Measurements from ENCODE around the gene PPP6R2. TPM values are rescaled to one million over a fixed set of nuclear protein-coding genes. Genes with fewer than 3 reads are reported as not detected.
"Not testable (repeated sequence)": the region's sequence is repeated elsewhere in the genome, so short reads cannot be mapped to it uniquely, and the experiment has no call there.

PPP6R2 gene
- total RNA-seq, 1 donor: 27.5 TPM

GRCh38 chr22:50371101-50371648 is 28.0 kb downstream of the PPP6R2 start:
- Histone ChIP-seq H3K9me3 (ENCODE audit: low read depth, low read length) (no peaks in the 10 kb centered on the region), H3K4me3 (ENCODE audit: low read length) (no peak overlapping the region), H3K4me1 (ENCODE audit: insufficient read depth, low read length) (peaks cover 11% of the 10 kb centered on the region), H3K27me3 (ENCODE audit: insufficient read depth, low read length) (no peaks in the 10 kb centered on the region)

GRCh38 chr22:50376085-50376651 is 33.0 kb downstream of the PPP6R2 start:
- no peak overlapping the region for H3K4me3 ChIP-seq (ENCODE audit: low read length)
- H3K9me3 ChIP-seq (ENCODE audit: low read depth, low read length): no peaks in the 10 kb centered on the region
- peaks cover 17% of the 10 kb centered on the region for H3K4me1 ChIP-seq (ENCODE audit: insufficient read depth, low read length)
- H3K27me3 ChIP-seq (ENCODE audit: insufficient read depth, low read length): no peaks in the 10 kb centered on the region

GRCh38 chr22:50381021-50381555 is 38.0 kb downstream of the PPP6R2 start:
- H3K4me1 ChIP-seq (ENCODE audit: insufficient read depth, low read length): peaks cover 24% of the 10 kb centered on the region
- H3K4me3 ChIP-seq (ENCODE audit: low read length); H3K9me3 ChIP-seq (ENCODE audit: low read depth, low read length); H3K27me3 ChIP-seq (ENCODE audit: insufficient read depth, low read length): not testable (repeated sequence)

GRCh38 chr22:50396751-50397370 is 53.7 kb downstream of the PPP6R2 start:
- Histone ChIP-seq H3K27me3 (ENCODE audit: insufficient read depth, low read length) (no peaks in the 10 kb centered on the region), H3K9me3 (ENCODE audit: low read depth, low read length) (no peaks in the 10 kb centered on the region), H3K4me1 (ENCODE audit: insufficient read depth, low read length) (peaks cover 33% of the 10 kb centered on the region)

GRCh38 chr22:50397371-50398060 is 54.4 kb downstream of the PPP6R2 start:
- peaks cover 33% of the 10 kb centered on the region for H3K4me1 ChIP-seq (ENCODE audit: insufficient read depth, low read length)
- H3K9me3 ChIP-seq (ENCODE audit: low read depth, low read length); H3K27me3 ChIP-seq (ENCODE audit: insufficient read depth, low read length): not testable (repeated sequence)

More at GRCh38 chr22:50396751-50397370, 53.7 kb downstream of the PPP6R2 start:
- no peak overlapping the region for H3K4me3 ChIP-seq (ENCODE audit: low read length)

GRCh38 chr22:50398831-50399648 is 55.9 kb downstream of the PPP6R2 start:
- H3K27me3 ChIP-seq (ENCODE audit: insufficient read depth, low read length): no peaks in the 10 kb centered on the region
- no peak overlapping the region for H3K4me3 ChIP-seq (ENCODE audit: low read length)
- peaks cover 47% of the 10 kb centered on the region for H3K4me1 ChIP-seq (ENCODE audit: insufficient read depth, low read length)
- H3K9me3 ChIP-seq (ENCODE audit: low read depth, low read length): no peaks in the 10 kb centered on the region

More at GRCh38 chr22:50397371-50398060, 54.4 kb downstream of the PPP6R2 start:
- H3K4me3 ChIP-seq (ENCODE audit: low read length): not testable (repeated sequence)

- no peaks in the 10 kb centered on the region for H3K9me3 ChIP-seq (ENCODE audit: low read depth, low read length)
- H3K27me3 ChIP-seq (ENCODE audit: insufficient read depth, low read length): no peaks in the 10 kb centered on the region
- H3K4me1 ChIP-seq (ENCODE audit: insufficient read depth, low read length): peaks cover 47% of the 10 kb centered on the region
- H3K4me3 ChIP-seq (ENCODE audit: low read length): no peak overlapping the region
Observed at GRCh38 chr22:50399751-50400331, 56.7 kb downstream of the PPP6R2 start.

GRCh38 chr22:50400406-50400805 is 57.3 kb downstream of the PPP6R2 start:
- Histone ChIP-seq H3K4me3 (ENCODE audit: low read length) (no peak overlapping the region), H3K9me3 (ENCODE audit: low read depth, low read length) (no peaks in the 10 kb centered on the region), H3K27me3 (ENCODE audit: insufficient read depth, low read length) (no peaks in the 10 kb centered on the region), H3K4me1 (ENCODE audit: insufficient read depth, low read length) (peaks cover 47% of the 10 kb centered on the region)

GRCh38 chr22:50400931-50401330 is 57.8 kb downstream of the PPP6R2 start:
- H3K27me3 ChIP-seq (ENCODE audit: insufficient read depth, low read length): no peaks in the 10 kb centered on the region
- H3K4me3 ChIP-seq (ENCODE audit: low read length): no peak overlapping the region
- peaks cover 47% of the 10 kb centered on the region for H3K4me1 ChIP-seq (ENCODE audit: insufficient read depth, low read length)
- no peaks in the 10 kb centered on the region for H3K9me3 ChIP-seq (ENCODE audit: low read depth, low read length)

GRCh38 chr22:50401907-50402306 is 58.8 kb downstream of the PPP6R2 start:
- no peaks in the 10 kb centered on the region for H3K9me3 ChIP-seq (ENCODE audit: low read depth, low read length)
- H3K4me1 ChIP-seq (ENCODE audit: insufficient read depth, low read length): peaks cover 41% of the 10 kb centered on the region
- no peaks in the 10 kb centered on the region for H3K27me3 ChIP-seq (ENCODE audit: insufficient read depth, low read length)
- no peak overlapping the region for H3K4me3 ChIP-seq (ENCODE audit: low read length)

GRCh38 chr22:50403701-50404101 is 60.6 kb downstream of the PPP6R2 start:
- H3K4me3 ChIP-seq (ENCODE audit: low read length): no peak overlapping the region
- no peaks in the 10 kb centered on the region for H3K9me3 ChIP-seq (ENCODE audit: low read depth, low read length)
- peaks cover 34% of the 10 kb centered on the region for H3K4me1 ChIP-seq (ENCODE audit: insufficient read depth, low read length)
- no peaks in the 10 kb centered on the region for H3K27me3 ChIP-seq (ENCODE audit: insufficient read depth, low read length)

GRCh38 chr22:50406416-50407170 is 63.5 kb downstream of the PPP6R2 start:
- H3K27me3 ChIP-seq (ENCODE audit: insufficient read depth, low read length): no peaks in the 10 kb centered on the region
- H3K4me1 ChIP-seq (ENCODE audit: insufficient read depth, low read length): peaks cover 14% of the 10 kb centered on the region
- H3K9me3 ChIP-seq (ENCODE audit: low read depth, low read length): no peaks in the 10 kb centered on the region
- no peak overlapping the region for H3K4me3 ChIP-seq (ENCODE audit: low read length)

GRCh38 chr22:50408311-50408710 is 65.2 kb downstream of the PPP6R2 start:
- H3K4me3 ChIP-seq (ENCODE audit: low read length): no peak overlapping the region
- H3K27me3 ChIP-seq (ENCODE audit: insufficient read depth, low read length): no peaks in the 10 kb centered on the region
- H3K4me1 ChIP-seq (ENCODE audit: insufficient read depth, low read length): peaks cover 7% of the 10 kb centered on the region
- H3K9me3 ChIP-seq (ENCODE audit: low read depth, low read length): no peaks in the 10 kb centered on the region

GRCh38 chr22:50408954-50409353 is 65.8 kb downstream of the PPP6R2 start:
- H3K4me1 ChIP-seq (ENCODE audit: insufficient read depth, low read length); H3K27me3 ChIP-seq (ENCODE audit: insufficient read depth, low read length); H3K4me3 ChIP-seq (ENCODE audit: low read length); H3K9me3 ChIP-seq (ENCODE audit: low read depth, low read length): not testable (repeated sequence)

Data from mononuclear cell (primary cell).